GM19395 (cell line): ENCODE results near the gene ASCL2.
"Not testable (repeated sequence)": the region's sequence is repeated elsewhere in the genome, so short reads cannot be mapped to it uniquely, and the experiment has no call there.

Source experiments
- ATAC-seq: cut with Tn5 transposase; IDR thresholded peaks from one replicate; pipeline ENCODE4 v1.9.1; 2021; ENCODE audit warnings: mild to moderate bottlenecking, moderate library complexity; ENCODE audit not compliant: unreplicated experiment

The ASCL2 gene

GRCh38 chr11:2237457-2238238 is 32.7 kb downstream of the ASCL2 start:
- no peak for ATAC-seq

DNA sequence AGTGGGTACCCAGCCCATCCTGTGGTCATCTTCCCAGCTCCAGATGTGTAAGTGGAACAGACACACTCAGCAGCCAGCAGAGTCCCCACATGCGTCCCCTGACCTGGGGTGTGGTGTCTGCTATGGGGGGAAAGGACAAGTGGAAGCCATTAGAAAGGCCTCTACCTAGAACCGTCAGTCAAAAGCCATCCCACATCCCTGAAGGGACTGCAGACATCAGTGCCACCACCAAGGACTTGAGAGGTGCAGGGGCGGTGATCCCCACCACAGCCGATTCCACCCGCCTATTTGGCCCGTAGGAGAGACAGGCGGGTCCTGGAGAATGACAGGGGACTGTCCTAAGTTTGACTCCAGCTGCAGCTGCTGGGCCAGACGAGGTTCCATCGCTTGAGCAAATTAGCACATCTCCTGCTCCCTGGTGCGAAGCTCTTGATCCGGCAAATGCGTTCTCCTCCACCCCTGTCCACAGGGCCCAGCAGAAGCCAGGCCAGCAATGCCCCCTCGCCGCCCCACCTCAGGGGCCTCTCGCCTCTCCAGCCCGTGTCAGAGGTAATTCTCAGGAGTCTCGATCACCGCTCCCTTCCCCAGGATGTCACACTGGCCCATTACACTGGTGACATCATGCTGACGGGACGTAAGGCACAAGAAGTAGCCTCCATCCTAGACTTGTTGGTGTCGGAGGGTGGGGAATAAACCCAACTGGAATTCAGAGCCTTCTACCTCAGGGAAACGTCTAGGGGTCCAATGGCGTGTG is 33.8 kb downstream of the ASCL2 start:
- ATAC-seq: not testable (repeated sequence)

GRCh38 chr11:2235588-2236326 is 34.6 kb downstream of the ASCL2 start:
- ATAC-seq: no peak

DNA sequence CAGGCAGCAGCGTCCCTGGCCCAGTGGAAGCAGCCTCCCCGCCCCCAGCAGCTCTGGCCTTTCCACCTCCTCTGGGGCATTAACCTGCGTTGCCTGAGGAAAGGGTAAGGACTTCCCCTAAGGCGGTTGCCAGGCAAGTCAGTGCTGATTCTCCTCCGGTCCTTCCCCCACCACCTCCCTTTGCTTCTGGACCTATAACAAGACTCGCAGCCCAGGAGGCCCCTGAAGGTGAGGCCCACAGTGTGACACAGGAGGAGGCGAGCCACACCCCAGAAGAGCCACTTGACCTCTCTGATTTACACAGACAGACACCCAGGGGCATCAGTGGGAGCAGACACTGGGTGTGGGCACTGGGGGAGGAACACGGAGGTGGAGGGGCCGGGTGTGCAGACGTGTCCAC is 35.4 kb downstream of the ASCL2 start:
- no peak for ATAC-seq

DNA sequence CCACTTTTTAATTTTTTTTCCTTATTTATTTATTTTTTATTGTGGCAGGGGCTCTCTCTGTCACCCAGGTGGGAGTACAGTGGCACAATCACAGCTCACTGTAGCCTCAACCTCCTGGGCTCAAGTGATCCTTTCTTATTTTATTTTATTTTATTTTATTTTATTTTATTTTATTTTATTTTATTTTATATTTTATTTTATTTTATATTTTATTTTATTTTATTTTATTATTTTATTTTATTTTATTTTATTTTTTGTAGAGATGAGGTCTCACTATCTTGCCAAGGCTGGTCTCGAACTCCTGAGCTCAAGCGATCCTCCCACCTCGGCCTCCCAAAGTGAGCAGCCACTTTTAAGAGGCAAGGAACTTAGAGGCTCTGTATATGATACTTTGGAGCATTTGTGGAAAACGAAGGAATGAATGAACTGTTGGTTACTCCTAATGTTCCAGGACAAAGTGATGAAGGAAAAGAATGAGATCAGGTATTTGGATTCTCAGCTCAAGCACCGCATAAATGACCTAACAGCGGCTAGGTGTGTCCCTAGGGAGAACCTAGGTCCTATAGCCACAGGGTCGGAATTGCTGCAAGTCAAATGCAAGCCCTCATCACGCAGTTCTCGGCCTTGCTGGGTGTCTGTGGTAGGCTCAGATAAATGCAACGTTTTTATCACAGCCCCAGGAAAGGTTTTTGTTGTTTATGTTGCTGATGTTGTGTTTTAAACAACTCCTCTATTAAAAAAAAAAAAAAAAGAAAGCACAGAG is 36.5 kb downstream of the ASCL2 start:
- ATAC-seq: no peak

DNA sequence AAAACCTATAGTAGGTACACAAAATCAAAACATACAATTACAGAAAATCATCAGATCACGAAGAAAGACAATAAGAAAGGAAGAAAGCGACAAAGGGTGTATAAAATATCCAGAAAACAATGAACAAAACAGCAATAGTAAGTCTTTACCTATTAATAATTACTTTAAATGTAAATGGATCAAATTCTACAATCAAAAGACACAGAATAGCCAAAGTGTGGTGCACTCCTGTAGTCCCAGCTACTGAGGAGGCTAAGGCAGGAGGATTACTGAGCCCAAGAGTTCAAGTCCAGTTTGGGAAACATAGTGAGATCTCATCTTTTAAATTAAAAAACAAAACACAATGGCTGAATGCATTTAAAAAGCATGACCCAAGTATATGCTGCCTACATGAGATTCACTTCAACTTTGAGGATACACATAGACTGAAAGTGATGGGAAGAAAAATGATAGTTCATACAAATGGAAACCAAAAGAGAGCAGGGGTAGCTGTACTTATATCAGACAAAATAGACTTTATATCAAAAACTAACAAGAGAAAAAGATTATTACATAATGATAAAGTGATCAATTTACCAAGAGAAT is 40.6 kb downstream of the ASCL2 start:
- no peak for ATAC-seq

- ATAC-seq: no peak
These were observed 46.1 kb downstream of the ASCL2 start for GRCh38 chr11:2224254-2224653.

GRCh38 chr11:2223153-2223794 is 47.1 kb downstream of the ASCL2 start:
- no peak for ATAC-seq

DNA sequence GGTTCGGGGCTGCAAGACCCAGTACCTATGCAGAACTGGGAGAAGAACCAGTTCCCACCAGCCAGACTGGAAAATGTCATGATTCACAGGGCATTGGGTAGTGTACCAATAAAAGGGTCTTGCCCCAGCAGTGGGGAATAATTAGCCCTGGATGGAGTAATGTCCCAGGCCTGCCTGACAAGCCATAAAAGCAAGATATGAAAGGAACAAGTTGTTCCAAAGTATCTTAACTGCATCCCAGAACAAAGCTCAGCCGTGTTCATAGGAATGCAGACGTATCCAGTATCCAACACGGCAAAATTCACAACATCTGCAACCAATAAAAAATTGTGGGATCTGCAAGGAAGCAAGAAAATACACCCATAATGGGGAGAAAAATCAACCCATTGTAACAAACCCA is 47.9 kb downstream of the ASCL2 start:
- no peak for ATAC-seq

GRCh38 chr11:2221591-2221990 is 48.8 kb downstream of the ASCL2 start:
- no peak for ATAC-seq

DNA sequence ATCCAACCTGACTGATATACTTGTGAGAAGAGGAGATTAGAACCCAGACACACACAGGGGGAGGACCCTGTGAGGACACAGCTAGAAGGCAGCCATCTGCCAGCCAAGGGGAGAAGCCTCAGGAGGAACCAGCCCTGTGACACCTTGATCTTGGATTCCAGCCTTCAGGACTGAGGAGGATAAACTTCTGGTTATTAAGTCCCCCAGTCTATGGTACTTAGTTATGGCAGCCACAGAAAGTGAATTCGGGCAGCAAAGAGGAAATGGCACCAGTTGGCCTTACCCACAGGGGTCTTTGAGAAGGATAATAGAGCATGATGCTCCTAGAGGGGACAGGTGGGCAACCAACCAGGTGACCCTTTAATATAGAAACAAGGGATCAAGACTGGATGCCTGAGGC is 49.4 kb downstream of the ASCL2 start:
- no peak for ATAC-seq

GRCh38 chr11:2220173-2220771 is 50.1 kb downstream of the ASCL2 start:
- ATAC-seq: no peak

- ATAC-seq: no peak
These were observed 50.9 kb downstream of the ASCL2 start for GRCh38 chr11:2219318-2220017.
